GM23338 (cell line): ENCODE results near the gene MSTO1.
"Not testable (repeated sequence)": the region's sequence is repeated elsewhere in the genome, so short reads cannot be mapped to it uniquely, and the experiment has no call there.

Experiments used
- CREB1 ChIP-seq: fragments of 250-450 bp; sonication (Bioruptor Pico); IDR thresholded peaks from 2 replicates; pipeline ENCODE4 v1.5.0; 2020; ENCODE audit warnings: low read depth, mild to moderate bottlenecking, moderate library complexity
- EZH2 ChIP-seq: fragments of 200-600 bp; sonication (generic); IDR thresholded peaks from one replicate; pipeline ENCODE4 v1.8.0; 2017; ENCODE audit warnings: antibody characterized with exemption, mild to moderate bottlenecking, low read depth; ENCODE audit not compliant: unreplicated experiment
- EZH2phosphoT487 ChIP-seq: fragments of 200-600 bp; sonication (generic); IDR thresholded peaks from one replicate; pipeline ENCODE4 v1.8.1; 2018; ENCODE audit warnings: antibody characterized with exemption; ENCODE audit not compliant: unreplicated experiment
- JUNB ChIP-seq: IDR thresholded peaks from one replicate; pipeline ENCODE4 v1.6.1; 2016; ENCODE audit warnings: antibody characterized with exemption; ENCODE audit not compliant: unreplicated experiment
- NANOG ChIP-seq: IDR thresholded peaks from 2 replicates; pipeline ENCODE4 v1.6.1; 2016; ENCODE audit warnings: antibody characterized with exemption, borderline replicate concordance
- POLR2AphosphoS5 ChIP-seq: IDR thresholded peaks from 2 replicates; pipeline ENCODE4 v1.6.1; 2016; ENCODE audit warnings: antibody characterized with exemption, low read depth
- REST ChIP-seq: IDR thresholded peaks from one replicate; pipeline ENCODE4 v1.6.1; 2018; ENCODE audit warnings: antibody characterized with exemption; ENCODE audit not compliant: unreplicated experiment
- STAT1 ChIP-seq: IDR thresholded peaks from one replicate; pipeline ENCODE4 v1.6.1; 2016; ENCODE audit warnings: antibody characterized with exemption; ENCODE audit not compliant: unreplicated experiment
- ZNF331 ChIP-seq: fragments of 250-450 bp; sonication (Bioruptor Pico); IDR thresholded peaks from 2 replicates; pipeline ENCODE4 v1.5.0; 2020; ENCODE audit warnings: low read depth, mild to moderate bottlenecking, moderate library complexity
- TF ChIP-seq, protein P1 (sequence below), 2 experiments: fragments of 200-600 bp in 1 of 2; sonication (generic) in 1 of 2; conservative IDR thresholded peaks; 2 replicates each; pipeline versions ENCODE4 v1.5.1 to v1.6.1; 2016 to 2017; ENCODE audit warnings: antibody characterized with exemption in 2 of 2, low read depth in 2 of 2, mild to moderate bottlenecking in 2 of 2, moderate library complexity in 1 of 2
- TF ChIP-seq, protein P2 (sequence below): IDR thresholded peaks from 2 replicates; pipeline ENCODE4 v1.6.1; 2016; ENCODE audit warnings: antibody characterized with exemption
- TF ChIP-seq, protein P3 (sequence below): fragments of 250-450 bp; sonication (Bioruptor Pico); IDR thresholded peaks from 2 replicates; pipeline ENCODE4 v1.5.0; 2020; ENCODE audit warnings: mild to moderate bottlenecking, moderate library complexity

GRCh38 chr1:155590516-155591247 is 19.3 kb upstream of the MSTO1 start:
- TF ChIP-seq, protein P1, sequence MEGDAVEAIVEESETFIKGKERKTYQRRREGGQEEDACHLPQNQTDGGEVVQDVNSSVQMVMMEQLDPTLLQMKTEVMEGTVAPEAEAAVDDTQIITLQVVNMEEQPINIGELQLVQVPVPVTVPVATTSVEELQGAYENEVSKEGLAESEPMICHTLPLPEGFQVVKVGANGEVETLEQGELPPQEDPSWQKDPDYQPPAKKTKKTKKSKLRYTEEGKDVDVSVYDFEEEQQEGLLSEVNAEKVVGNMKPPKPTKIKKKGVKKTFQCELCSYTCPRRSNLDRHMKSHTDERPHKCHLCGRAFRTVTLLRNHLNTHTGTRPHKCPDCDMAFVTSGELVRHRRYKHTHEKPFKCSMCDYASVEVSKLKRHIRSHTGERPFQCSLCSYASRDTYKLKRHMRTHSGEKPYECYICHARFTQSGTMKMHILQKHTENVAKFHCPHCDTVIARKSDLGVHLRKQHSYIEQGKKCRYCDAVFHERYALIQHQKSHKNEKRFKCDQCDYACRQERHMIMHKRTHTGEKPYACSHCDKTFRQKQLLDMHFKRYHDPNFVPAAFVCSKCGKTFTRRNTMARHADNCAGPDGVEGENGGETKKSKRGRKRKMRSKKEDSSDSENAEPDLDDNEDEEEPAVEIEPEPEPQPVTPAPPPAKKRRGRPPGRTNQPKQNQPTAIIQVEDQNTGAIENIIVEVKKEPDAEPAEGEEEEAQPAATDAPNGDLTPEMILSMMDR (conservative IDR thresholded peaks at IDR 0.05; ENCODE audit: low read depth in 2 of 2), result not testable (repeated sequence)
- not testable (repeated sequence) for TF ChIP-seq CREB1; EZH2; POLR2AphosphoS5; REST; EZH2phosphoT487; JUNB; ZNF331 (CRISPR knock-in tag); STAT1; NANOG
- TF ChIP-seq, protein P2, sequence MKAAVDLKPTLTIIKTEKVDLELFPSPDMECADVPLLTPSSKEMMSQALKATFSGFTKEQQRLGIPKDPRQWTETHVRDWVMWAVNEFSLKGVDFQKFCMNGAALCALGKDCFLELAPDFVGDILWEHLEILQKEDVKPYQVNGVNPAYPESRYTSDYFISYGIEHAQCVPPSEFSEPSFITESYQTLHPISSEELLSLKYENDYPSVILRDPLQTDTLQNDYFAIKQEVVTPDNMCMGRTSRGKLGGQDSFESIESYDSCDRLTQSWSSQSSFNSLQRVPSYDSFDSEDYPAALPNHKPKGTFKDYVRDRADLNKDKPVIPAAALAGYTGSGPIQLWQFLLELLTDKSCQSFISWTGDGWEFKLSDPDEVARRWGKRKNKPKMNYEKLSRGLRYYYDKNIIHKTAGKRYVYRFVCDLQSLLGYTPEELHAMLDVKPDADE, result not testable (repeated sequence)
- TF ChIP-seq, protein P3, sequence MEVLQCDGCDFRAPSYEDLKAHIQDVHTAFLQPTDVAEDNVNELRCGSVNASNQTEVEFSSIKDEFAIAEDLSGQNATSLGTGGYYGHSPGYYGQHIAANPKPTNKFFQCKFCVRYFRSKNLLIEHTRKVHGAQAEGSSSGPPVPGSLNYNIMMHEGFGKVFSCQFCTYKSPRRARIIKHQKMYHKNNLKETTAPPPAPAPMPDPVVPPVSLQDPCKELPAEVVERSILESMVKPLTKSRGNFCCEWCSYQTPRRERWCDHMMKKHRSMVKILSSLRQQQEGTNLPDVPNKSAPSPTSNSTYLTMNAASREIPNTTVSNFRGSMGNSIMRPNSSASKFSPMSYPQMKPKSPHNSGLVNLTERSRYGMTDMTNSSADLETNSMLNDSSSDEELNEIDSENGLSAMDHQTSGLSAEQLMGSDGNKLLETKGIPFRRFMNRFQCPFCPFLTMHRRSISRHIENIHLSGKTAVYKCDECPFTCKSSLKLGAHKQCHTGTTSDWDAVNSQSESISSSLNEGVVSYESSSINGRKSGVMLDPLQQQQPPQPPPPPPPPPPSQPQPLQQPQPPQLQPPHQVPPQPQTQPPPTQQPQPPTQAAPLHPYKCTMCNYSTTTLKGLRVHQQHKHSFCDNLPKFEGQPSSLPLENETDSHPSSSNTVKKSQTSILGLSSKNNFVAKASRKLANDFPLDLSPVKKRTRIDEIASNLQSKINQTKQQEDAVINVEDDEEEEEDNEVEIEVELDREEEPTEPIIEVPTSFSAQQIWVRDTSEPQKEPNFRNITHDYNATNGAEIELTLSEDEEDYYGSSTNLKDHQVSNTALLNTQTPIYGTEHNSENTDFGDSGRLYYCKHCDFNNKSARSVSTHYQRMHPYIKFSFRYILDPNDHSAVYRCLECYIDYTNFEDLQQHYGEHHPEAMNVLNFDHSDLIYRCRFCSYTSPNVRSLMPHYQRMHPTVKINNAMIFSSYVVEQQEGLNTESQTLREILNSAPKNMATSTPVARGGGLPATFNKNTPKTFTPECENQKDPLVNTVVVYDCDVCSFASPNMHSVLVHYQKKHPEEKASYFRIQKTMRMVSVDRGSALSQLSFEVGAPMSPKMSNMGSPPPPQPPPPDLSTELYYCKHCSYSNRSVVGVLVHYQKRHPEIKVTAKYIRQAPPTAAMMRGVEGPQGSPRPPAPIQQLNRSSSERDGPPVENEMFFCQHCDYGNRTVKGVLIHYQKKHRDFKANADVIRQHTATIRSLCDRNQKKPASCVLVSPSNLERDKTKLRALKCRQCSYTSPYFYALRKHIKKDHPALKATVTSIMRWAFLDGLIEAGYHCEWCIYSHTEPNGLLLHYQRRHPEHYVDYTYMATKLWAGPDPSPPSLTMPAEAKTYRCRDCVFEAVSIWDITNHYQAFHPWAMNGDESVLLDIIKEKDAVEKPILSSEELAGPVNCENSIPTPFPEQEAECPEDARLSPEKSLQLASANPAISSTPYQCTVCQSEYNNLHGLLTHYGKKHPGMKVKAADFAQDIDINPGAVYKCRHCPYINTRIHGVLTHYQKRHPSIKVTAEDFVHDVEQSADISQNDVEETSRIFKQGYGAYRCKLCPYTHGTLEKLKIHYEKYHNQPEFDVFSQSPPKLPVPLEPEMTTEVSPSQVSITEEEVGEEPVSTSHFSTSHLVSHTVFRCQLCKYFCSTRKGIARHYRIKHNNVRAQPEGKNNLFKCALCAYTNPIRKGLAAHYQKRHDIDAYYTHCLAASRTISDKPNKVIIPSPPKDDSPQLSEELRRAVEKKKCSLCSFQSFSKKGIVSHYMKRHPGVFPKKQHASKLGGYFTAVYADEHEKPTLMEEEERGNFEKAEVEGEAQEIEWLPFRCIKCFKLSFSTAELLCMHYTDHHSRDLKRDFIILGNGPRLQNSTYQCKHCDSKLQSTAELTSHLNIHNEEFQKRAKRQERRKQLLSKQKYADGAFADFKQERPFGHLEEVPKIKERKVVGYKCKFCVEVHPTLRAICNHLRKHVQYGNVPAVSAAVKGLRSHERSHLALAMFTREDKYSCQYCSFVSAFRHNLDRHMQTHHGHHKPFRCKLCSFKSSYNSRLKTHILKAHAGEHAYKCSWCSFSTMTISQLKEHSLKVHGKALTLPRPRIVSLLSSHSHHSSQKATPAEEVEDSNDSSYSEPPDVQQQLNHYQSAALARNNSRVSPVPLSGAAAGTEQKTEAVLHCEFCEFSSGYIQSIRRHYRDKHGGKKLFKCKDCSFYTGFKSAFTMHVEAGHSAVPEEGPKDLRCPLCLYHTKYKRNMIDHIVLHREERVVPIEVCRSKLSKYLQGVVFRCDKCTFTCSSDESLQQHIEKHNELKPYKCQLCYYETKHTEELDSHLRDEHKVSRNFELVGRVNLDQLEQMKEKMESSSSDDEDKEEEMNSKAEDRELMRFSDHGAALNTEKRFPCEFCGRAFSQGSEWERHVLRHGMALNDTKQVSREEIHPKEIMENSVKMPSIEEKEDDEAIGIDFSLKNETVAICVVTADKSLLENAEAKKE (CRISPR knock-in tag), result not testable (repeated sequence)
